Vagina (tissue), 2 donors: ENCODE measurements around the gene TAS2R8.

Source experiments
- CTCF ChIP-seq, 3 experiments: fragments of 450-650 bp in 2 of 3; fragments of 200-600 bp in 1 of 3; sonication (generic) in 1 of 3; IDR thresholded peaks; one replicate each; pipeline ENCODE4 v1.5.1; 2017 to 2019; ENCODE audit warnings: antibody characterized with exemption in 3 of 3, mild to moderate bottlenecking in 2 of 3, moderate library complexity in 2 of 3
- POLR2A ChIP-seq, 2 donors: fragments of 450-650 bp; IDR thresholded peaks; one replicate each; pipeline ENCODE4 v1.6.1; 2017; ENCODE audit warnings: antibody characterized with exemption in 2 of 2, mild to moderate bottlenecking in 2 of 2, moderate library complexity in 2 of 2
- POLR2AphosphoS5 ChIP-seq, 2 donors: sonication (generic); formaldehyde crosslinking; IDR thresholded peaks; one replicate each; pipeline ENCODE4 v1.9.0; 2017; ENCODE audit warnings: antibody characterized with exemption in 2 of 2, mild to moderate bottlenecking in 2 of 2, low read depth in 1 of 2; ENCODE audit not compliant: insufficient read depth in 1 of 2

GRCh38 chr12:10829994-10830393 lies 22.9 kb upstream of the TAS2R8 start:
- TF ChIP-seq CTCF (IDR thresholded peaks at IDR 0.05) (no peak), POLR2A (IDR thresholded peaks at IDR 0.05) (no peak), POLR2AphosphoS5 (IDR thresholded peaks at IDR 0.05; ENCODE audit: insufficient read depth in 1 of 2, low read depth in 1 of 2) (no peak)
